HEK293 (cell line): ENCODE measurements around the gene RPRD1B.

Experiments
- CTCF ChIA-PET: fragments of 350-600 bp; formaldehyde crosslinking; extraction: SDS; loops from one replicate; lab custom pipeline; 2021; ENCODE audit warnings: antibody characterized with exemption; lab: Yijun Ruan, JAX
- POLR2A ChIA-PET: fragments of 300-600 bp; formaldehyde crosslinking; extraction: SDS; loops from one replicate; lab custom pipeline; 2020; ENCODE audit warnings: antibody characterized with exemption, inconsistent platforms; lab: Yijun Ruan, JAX
- H3K27ac ChIP-seq: fragments of 200-500 bp; sonication (Bioruptor generic); 2 replicates; pipeline ENCODE4 v1.5.1; 2014; ENCODE audit warnings: low read depth, low read length, control low read depth, inconsistent platforms; ENCODE audit errors: extremely low read depth
- H3K36me3 ChIP-seq, 2 experiments: fragments of 200-500 bp in 1 of 2; sonication (Bioruptor generic) in 1 of 2; 1 replicate in 1 of 2; 2 replicates in 1 of 2; pipeline ENCODE4 v1.5.1; 2014 to 2017; ENCODE audit warnings: inconsistent platforms in 2 of 2, low read length in 2 of 2; ENCODE audit not compliant: control insufficient read depth in 2 of 2, insufficient read depth in 1 of 2
- H3K4me1 ChIP-seq: fragments of 200-500 bp; sonication (Bioruptor generic); 2 replicates; pipeline ENCODE4 v1.5.1; 2014; ENCODE audit warnings: mild to moderate bottlenecking, low read length, inconsistent platforms; ENCODE audit not compliant: control insufficient read depth, insufficient read depth
- H3K4me3 ChIP-seq: 2 replicates; pipeline ENCODE4 v1.5.1; 2011; ENCODE audit warnings: low read depth, mild to moderate bottlenecking, control low read depth, low read length, moderate library complexity
- H3K9me3 ChIP-seq: fragments of 200-500 bp; sonication (Bioruptor generic); 2 replicates; pipeline ENCODE4 v1.5.1; 2014; ENCODE audit warnings: low read depth, low read length, inconsistent platforms; ENCODE audit not compliant: control insufficient read depth, insufficient read depth
- GLI4 ChIP-seq: fragments of 450-650 bp; formaldehyde crosslinking; IDR thresholded peaks from 2 replicates; pipeline ENCODE4 v1.5.1; 2016; ENCODE audit warnings: missing biosample characterization, missing genetic modification characterization
- GLIS1 ChIP-seq: fragments of 450-650 bp; formaldehyde crosslinking; IDR thresholded peaks from 2 replicates; pipeline ENCODE4 v1.5.1; 2016; ENCODE audit warnings: missing biosample characterization, missing genetic modification characterization
- RBAK ChIP-seq: fragments of 450-650 bp; formaldehyde crosslinking; IDR thresholded peaks from 2 replicates; pipeline ENCODE4 v1.5.1; 2016; ENCODE audit warnings: missing biosample characterization, missing genetic modification characterization
- SALL2 ChIP-seq: fragments of 450-650 bp; formaldehyde crosslinking; IDR thresholded peaks from 2 replicates; pipeline ENCODE4 v1.5.0; 2017; ENCODE audit warnings: missing biosample characterization, mild to moderate bottlenecking, missing genetic modification characterization, borderline replicate concordance
- SCRT2 ChIP-seq: fragments of 450-650 bp; formaldehyde crosslinking; IDR thresholded peaks from 2 replicates; pipeline ENCODE4 v1.5.1; 2016; ENCODE audit warnings: missing biosample characterization, missing genetic modification characterization
- ZBTB20 ChIP-seq: fragments of 450-650 bp; formaldehyde crosslinking; IDR thresholded peaks from 2 replicates; pipeline ENCODE4 v1.5.1; 2016; ENCODE audit warnings: missing biosample characterization, missing genetic modification characterization
- ZNF133 ChIP-seq: fragments of 450-650 bp; formaldehyde crosslinking; IDR thresholded peaks from 2 replicates; pipeline ENCODE4 v1.5.1; 2016; ENCODE audit warnings: missing biosample characterization, missing genetic modification characterization
- ZNF138 ChIP-seq: fragments of 450-650 bp; formaldehyde crosslinking; IDR thresholded peaks from 2 replicates; pipeline ENCODE4 v1.5.1; 2016; ENCODE audit warnings: missing biosample characterization, missing genetic modification characterization, borderline replicate concordance
- ZNF184 ChIP-seq: fragments of 450-650 bp; IDR thresholded peaks from 2 replicates; pipeline ENCODE4 v1.5.1; 2018; ENCODE audit warnings: missing biosample characterization, mild to moderate bottlenecking, missing genetic modification characterization
- ZNF529 ChIP-seq: fragments of 450-650 bp; formaldehyde crosslinking; IDR thresholded peaks from 2 replicates; pipeline ENCODE4 v1.5.1; 2017; ENCODE audit warnings: missing genetic modification characterization, missing biosample characterization; ENCODE audit not compliant: insufficient replicate concordance
- ZNF530 ChIP-seq: fragments of 450-650 bp; formaldehyde crosslinking; IDR thresholded peaks from 2 replicates; pipeline ENCODE4 v1.5.1; 2016; ENCODE audit warnings: low read depth, missing biosample characterization, missing genetic modification characterization
- ZNF561 ChIP-seq: fragments of 450-650 bp; IDR thresholded peaks from 2 replicates; pipeline ENCODE4 v1.5.1; 2018; ENCODE audit warnings: missing biosample characterization, missing genetic modification characterization, borderline replicate concordance
- ZNF654 ChIP-seq: fragments of 450-650 bp; formaldehyde crosslinking; IDR thresholded peaks from 2 replicates; pipeline ENCODE4 v1.5.1; 2016; ENCODE audit warnings: low read depth, missing biosample characterization, missing genetic modification characterization
- ZNF791 ChIP-seq: fragments of 450-650 bp; formaldehyde crosslinking; IDR thresholded peaks from 2 replicates; pipeline ENCODE4 v1.5.1; 2016; ENCODE audit warnings: missing biosample characterization, missing genetic modification characterization
- TF ChIP-seq, protein P1 (sequence below): fragments of 450-650 bp; formaldehyde crosslinking; IDR thresholded peaks from 2 replicates; pipeline ENCODE4 v1.5.1; 2016; ENCODE audit warnings: missing biosample characterization, missing genetic modification characterization, borderline replicate concordance
- TF ChIP-seq, protein P2 (sequence below): fragments of 450-650 bp; formaldehyde crosslinking; IDR thresholded peaks from 2 replicates; pipeline ENCODE4 v1.5.1; 2016; ENCODE audit warnings: missing biosample characterization, missing genetic modification characterization
- TF ChIP-seq, protein P3 (sequence below): fragments of 450-650 bp; formaldehyde crosslinking; IDR thresholded peaks from 2 replicates; pipeline ENCODE4 v1.5.1; 2016; ENCODE audit warnings: missing biosample characterization, missing genetic modification characterization, low read depth
- TF ChIP-seq, protein P4 (sequence below): fragments of 450-650 bp; formaldehyde crosslinking; IDR thresholded peaks from 2 replicates; pipeline ENCODE4 v1.5.1; 2016; ENCODE audit warnings: missing biosample characterization, missing genetic modification characterization, borderline replicate concordance
- TF ChIP-seq, protein P5 (sequence below): fragments of 450-650 bp; formaldehyde crosslinking; conservative IDR thresholded peaks from 2 replicates; pipeline ENCODE4 v1.5.1; 2016; ENCODE audit warnings: low read depth, missing biosample characterization, missing genetic modification characterization

Gene RPRD1B

DNA sequence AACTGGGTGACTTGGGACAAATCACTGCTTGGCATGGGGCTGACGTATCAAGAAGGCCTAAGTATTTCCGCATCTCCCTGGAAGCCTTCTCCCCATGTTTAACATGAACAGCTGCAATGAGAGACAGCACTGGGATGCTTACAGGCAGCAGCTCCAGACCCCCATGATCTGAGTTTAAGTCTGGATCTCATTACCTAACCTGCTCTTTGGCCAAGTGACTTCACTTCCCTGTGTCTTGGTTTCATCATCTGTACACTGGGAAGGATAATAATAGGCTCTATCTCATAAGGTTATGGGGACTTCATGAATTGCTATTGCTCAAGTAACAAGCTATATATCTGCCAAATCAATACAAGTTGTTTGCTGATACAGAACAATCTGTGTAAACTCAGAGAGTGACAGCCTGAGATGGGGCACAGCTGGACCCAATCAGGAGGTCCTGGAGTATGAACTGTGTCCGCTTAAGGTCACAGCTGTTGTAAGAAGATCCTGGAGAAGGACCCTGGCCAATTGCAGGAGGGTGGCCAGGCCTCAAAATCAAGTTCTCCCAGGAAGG lies 75.5 kb downstream of the RPRD1B start:
- H3K9me3 ChIP-seq, result no peaks in the 10 kb centered on the region
- TF ChIP-seq, protein P1, sequence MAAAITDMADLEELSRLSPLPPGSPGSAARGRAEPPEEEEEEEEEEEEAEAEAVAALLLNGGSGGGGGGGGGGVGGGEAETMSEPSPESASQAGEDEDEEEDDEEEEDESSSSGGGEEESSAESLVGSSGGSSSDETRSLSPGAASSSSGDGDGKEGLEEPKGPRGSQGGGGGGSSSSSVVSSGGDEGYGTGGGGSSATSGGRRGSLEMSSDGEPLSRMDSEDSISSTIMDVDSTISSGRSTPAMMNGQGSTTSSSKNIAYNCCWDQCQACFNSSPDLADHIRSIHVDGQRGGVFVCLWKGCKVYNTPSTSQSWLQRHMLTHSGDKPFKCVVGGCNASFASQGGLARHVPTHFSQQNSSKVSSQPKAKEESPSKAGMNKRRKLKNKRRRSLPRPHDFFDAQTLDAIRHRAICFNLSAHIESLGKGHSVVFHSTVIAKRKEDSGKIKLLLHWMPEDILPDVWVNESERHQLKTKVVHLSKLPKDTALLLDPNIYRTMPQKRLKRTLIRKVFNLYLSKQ (tag by site-specific recombination), result no peak
- TF ChIP-seq ZNF529 (tag by site-specific recombination) (no peak), SALL2 (tag by site-specific recombination) (no peak), ZNF530 (tag by site-specific recombination) (no peak), ZNF791 (tag by site-specific recombination) (no peak), GLI4 (tag by site-specific recombination) (no peak), ZNF133 (no peak), SCRT2 (tag by site-specific recombination) (no peak), ZNF138 (tag by site-specific recombination) (no peak), GLIS1 (no peak), ZBTB20 (tag by site-specific recombination) (no peak), ZNF561 (tag by site-specific recombination) (no peak), RBAK (tag by site-specific recombination) (no peak), ZNF654 (tag by site-specific recombination) (no peak), ZNF184 (tag by site-specific recombination) (no peak)
- TF ChIP-seq, protein P2, sequence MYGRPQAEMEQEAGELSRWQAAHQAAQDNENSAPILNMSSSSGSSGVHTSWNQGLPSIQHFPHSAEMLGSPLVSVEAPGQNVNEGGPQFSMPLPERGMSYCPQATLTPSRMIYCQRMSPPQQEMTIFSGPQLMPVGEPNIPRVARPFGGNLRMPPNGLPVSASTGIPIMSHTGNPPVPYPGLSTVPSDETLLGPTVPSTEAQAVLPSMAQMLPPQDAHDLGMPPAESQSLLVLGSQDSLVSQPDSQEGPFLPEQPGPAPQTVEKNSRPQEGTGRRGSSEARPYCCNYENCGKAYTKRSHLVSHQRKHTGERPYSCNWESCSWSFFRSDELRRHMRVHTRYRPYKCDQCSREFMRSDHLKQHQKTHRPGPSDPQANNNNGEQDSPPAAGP (tag by site-specific recombination), result no peak
- TF ChIP-seq, protein P3, sequence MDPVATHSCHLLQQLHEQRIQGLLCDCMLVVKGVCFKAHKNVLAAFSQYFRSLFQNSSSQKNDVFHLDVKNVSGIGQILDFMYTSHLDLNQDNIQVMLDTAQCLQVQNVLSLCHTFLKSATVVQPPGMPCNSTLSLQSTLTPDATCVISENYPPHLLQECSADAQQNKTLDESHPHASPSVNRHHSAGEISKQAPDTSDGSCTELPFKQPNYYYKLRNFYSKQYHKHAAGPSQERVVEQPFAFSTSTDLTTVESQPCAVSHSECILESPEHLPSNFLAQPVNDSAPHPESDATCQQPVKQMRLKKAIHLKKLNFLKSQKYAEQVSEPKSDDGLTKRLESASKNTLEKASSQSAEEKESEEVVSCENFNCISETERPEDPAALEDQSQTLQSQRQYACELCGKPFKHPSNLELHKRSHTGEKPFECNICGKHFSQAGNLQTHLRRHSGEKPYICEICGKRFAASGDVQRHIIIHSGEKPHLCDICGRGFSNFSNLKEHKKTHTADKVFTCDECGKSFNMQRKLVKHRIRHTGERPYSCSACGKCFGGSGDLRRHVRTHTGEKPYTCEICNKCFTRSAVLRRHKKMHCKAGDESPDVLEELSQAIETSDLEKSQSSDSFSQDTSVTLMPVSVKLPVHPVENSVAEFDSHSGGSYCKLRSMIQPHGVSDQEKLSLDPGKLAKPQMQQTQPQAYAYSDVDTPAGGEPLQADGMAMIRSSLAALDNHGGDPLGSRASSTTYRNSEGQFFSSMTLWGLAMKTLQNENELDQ, result no peak
- TF ChIP-seq, protein P4, sequence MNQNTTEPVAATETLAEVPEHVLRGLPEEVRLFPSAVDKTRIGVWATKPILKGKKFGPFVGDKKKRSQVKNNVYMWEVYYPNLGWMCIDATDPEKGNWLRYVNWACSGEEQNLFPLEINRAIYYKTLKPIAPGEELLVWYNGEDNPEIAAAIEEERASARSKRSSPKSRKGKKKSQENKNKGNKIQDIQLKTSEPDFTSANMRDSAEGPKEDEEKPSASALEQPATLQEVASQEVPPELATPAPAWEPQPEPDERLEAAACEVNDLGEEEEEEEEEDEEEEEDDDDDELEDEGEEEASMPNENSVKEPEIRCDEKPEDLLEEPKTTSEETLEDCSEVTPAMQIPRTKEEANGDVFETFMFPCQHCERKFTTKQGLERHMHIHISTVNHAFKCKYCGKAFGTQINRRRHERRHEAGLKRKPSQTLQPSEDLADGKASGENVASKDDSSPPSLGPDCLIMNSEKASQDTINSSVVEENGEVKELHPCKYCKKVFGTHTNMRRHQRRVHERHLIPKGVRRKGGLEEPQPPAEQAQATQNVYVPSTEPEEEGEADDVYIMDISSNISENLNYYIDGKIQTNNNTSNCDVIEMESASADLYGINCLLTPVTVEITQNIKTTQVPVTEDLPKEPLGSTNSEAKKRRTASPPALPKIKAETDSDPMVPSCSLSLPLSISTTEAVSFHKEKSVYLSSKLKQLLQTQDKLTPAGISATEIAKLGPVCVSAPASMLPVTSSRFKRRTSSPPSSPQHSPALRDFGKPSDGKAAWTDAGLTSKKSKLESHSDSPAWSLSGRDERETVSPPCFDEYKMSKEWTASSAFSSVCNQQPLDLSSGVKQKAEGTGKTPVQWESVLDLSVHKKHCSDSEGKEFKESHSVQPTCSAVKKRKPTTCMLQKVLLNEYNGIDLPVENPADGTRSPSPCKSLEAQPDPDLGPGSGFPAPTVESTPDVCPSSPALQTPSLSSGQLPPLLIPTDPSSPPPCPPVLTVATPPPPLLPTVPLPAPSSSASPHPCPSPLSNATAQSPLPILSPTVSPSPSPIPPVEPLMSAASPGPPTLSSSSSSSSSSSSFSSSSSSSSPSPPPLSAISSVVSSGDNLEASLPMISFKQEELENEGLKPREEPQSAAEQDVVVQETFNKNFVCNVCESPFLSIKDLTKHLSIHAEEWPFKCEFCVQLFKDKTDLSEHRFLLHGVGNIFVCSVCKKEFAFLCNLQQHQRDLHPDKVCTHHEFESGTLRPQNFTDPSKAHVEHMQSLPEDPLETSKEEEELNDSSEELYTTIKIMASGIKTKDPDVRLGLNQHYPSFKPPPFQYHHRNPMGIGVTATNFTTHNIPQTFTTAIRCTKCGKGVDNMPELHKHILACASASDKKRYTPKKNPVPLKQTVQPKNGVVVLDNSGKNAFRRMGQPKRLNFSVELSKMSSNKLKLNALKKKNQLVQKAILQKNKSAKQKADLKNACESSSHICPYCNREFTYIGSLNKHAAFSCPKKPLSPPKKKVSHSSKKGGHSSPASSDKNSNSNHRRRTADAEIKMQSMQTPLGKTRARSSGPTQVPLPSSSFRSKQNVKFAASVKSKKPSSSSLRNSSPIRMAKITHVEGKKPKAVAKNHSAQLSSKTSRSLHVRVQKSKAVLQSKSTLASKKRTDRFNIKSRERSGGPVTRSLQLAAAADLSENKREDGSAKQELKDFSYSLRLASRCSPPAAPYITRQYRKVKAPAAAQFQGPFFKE (tag by site-specific recombination), result no peak
- TF ChIP-seq, protein P5, sequence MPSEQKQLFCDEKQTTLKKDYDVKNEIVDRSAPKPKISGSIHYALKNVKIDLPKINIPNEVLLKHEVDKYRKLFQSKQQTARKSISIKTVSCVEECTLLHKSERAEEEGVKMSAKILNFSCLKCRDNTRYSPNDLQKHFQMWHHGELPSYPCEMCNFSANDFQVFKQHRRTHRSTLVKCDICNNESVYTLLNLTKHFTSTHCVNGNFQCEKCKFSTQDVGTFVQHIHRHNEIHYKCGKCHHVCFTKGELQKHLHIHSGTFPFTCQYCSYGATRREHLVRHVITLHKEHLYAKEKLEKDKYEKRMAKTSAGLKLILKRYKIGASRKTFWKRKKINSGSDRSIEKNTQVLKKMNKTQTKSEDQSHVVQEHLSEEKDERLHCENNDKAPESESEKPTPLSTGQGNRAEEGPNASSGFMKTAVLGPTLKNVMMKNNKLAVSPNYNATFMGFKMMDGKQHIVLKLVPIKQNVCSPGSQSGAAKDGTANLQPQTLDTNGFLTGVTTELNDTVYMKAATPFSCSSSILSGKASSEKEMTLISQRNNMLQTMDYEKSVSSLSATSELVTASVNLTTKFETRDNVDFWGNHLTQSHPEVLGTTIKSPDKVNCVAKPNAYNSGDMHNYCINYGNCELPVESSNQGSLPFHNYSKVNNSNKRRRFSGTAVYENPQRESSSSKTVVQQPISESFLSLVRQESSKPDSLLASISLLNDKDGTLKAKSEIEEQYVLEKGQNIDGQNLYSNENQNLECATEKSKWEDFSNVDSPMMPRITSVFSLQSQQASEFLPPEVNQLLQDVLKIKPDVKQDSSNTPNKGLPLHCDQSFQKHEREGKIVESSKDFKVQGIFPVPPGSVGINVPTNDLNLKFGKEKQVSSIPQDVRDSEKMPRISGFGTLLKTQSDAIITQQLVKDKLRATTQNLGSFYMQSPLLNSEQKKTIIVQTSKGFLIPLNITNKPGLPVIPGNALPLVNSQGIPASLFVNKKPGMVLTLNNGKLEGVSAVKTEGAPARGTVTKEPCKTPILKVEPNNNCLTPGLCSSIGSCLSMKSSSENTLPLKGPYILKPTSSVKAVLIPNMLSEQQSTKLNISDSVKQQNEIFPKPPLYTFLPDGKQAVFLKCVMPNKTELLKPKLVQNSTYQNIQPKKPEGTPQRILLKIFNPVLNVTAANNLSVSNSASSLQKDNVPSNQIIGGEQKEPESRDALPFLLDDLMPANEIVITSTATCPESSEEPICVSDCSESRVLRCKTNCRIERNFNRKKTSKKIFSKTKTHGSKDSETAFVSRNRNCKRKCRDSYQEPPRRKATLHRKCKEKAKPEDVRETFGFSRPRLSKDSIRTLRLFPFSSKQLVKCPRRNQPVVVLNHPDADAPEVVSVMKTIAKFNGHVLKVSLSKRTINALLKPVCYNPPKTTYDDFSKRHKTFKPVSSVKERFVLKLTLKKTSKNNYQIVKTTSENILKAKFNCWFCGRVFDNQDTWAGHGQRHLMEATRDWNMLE (tag by site-specific recombination), result no peak
- TF ChIP-seq, all 188 proteins: peak for 0
- 0 out of 2 replicates have a peak overlapping the region, but pooled peaks have one; percentile 39 for H3K27ac ChIP-seq
- POLR2A ChIA-PET, result interaction anchor here (1.0 kb wide), 1 partner anchor 104 kb away, joined by 3 read pairs; no protein-coding TSS in a partner anchor
- CTCF ChIA-PET, result interaction anchor here (0.6 to 6.3 kb wide), 4 partner anchors 36 to 112 kb away, joined by 3 to 44 read pairs (median 3); no protein-coding TSS in a partner anchor
- no peaks in the 10 kb centered on the region for H3K36me3 ChIP-seq
- peaks cover 9% of the 10 kb centered on the region for H3K4me1 ChIP-seq
- no peak overlapping the region for H3K4me3 ChIP-seq
